ENCODE measurements around the gene PNMA8A. TPM values are rescaled to one million over a fixed set of nuclear protein-coding genes. Genes with fewer than 3 reads are reported as not detected.

PNMA8A gene
- total and polyA plus RNA-seq, 10 of the 15 experiments (the other 5 are each of a cell fraction or from before 2014, with no cell fraction given): 0.02 to 0.28 (median 0.16) TPM

DNA sequence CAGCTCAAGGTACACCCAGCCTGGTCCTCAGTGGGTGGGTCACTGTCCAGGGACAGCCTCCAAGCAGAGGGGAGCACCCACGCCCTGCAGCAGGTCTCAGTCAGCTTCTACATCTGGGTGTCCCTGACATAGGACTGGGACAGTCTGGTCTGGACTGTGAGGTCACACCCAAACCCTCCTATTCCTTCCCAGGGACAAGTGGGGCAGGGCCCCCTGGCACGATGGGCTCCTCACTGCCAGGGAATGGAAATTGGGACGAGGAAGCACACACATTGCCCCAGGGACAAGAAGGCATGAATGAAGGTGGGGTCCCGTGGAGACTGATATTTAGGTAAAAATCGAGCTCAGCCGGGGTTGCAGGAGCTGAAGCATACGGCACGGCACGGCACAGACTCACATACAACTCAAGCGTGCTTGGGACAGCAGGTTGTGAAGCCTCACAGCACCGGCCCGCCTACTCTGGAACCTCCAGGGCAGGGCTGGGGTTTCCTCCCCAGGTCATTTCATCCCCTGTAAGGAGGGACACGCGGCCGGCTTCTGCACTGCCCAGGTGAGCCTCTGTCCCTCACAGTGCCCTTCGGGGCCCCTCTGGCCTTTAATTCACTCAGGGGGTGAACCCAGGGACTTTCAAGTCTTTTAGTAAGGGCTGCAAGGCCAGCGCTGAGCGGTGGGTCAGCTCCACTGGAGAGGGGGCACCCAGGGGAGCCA is 20.8 kb upstream of the PNMA8A start:
- H3K9ac ChIP-seq (ENCODE audit: control insufficient read depth, insufficient read depth, low read length): no peak overlapping the region
- H3K9me3 ChIP-seq (replicated peaks; ENCODE audit: control insufficient read depth, insufficient read depth, low read length): no peaks in the 10 kb centered on the region
- no peak for DNase-seq (ENCODE audit: low read depth, low spot score)
- no peak for TF ChIP-seq ZNF384 (IDR thresholded peaks at IDR 0.05; ENCODE audit: borderline replicate concordance, low read depth, low read length)
- no peak for TF ChIP-seq MEF2A (IDR thresholded peaks at IDR 0.05; ENCODE audit: insufficient read depth, low read depth, low read length)
- no peak for TF ChIP-seq BHLHE40 (IDR thresholded peaks at IDR 0.05; ENCODE audit: borderline replicate concordance in 1 of 2, low read depth in 2 of 2, low read length in 1 of 2)
- no peak for TF ChIP-seq GABPA (IDR thresholded peaks at IDR 0.05; ENCODE audit: low read depth)
- TF ChIP-seq, protein P1, sequence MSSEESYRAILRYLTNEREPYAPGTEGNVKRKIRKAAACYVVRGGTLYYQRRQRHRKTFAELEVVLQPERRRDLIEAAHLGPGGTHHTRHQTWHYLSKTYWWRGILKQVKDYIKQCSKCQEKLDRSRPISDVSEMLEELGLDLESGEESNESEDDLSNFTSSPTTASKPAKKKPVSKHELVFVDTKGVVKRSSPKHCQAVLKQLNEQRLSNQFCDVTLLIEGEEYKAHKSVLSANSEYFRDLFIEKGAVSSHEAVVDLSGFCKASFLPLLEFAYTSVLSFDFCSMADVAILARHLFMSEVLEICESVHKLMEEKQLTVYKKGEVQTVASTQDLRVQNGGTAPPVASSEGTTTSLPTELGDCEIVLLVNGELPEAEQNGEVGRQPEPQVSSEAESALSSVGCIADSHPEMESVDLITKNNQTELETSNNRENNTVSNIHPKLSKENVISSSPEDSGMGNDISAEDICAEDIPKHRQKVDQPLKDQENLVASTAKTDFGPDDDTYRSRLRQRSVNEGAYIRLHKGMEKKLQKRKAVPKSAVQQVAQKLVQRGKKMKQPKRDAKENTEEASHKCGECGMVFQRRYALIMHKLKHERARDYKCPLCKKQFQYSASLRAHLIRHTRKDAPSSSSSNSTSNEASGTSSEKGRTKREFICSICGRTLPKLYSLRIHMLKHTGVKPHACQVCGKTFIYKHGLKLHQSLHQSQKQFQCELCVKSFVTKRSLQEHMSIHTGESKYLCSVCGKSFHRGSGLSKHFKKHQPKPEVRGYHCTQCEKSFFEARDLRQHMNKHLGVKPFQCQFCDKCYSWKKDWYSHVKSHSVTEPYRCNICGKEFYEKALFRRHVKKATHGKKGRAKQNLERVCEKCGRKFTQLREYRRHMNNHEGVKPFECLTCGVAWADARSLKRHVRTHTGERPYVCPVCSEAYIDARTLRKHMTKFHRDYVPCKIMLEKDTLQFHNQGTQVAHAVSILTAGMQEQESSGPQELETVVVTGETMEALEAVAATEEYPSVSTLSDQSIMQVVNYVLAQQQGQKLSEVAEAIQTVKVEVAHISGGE (CRISPR knock-in tag; IDR thresholded peaks at IDR 0.05): no peak
- TF ChIP-seq CEBPB (IDR thresholded peaks at IDR 0.05; ENCODE audit: borderline replicate concordance in 1 of 2, low read depth in 2 of 2, low read length in 2 of 2): no peak
- TF ChIP-seq, protein P2, sequence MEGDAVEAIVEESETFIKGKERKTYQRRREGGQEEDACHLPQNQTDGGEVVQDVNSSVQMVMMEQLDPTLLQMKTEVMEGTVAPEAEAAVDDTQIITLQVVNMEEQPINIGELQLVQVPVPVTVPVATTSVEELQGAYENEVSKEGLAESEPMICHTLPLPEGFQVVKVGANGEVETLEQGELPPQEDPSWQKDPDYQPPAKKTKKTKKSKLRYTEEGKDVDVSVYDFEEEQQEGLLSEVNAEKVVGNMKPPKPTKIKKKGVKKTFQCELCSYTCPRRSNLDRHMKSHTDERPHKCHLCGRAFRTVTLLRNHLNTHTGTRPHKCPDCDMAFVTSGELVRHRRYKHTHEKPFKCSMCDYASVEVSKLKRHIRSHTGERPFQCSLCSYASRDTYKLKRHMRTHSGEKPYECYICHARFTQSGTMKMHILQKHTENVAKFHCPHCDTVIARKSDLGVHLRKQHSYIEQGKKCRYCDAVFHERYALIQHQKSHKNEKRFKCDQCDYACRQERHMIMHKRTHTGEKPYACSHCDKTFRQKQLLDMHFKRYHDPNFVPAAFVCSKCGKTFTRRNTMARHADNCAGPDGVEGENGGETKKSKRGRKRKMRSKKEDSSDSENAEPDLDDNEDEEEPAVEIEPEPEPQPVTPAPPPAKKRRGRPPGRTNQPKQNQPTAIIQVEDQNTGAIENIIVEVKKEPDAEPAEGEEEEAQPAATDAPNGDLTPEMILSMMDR (IDR thresholded peaks at IDR 0.05 in 2 of 3, conservative IDR thresholded peaks at IDR 0.05 in 1 of 3; ENCODE audit: control insufficient read depth in 2 of 3, extremely low read depth in 1 of 3, insufficient read depth in 1 of 3, low read depth in 3 of 3, low read length in 3 of 3): no peak
- H3K79me2 ChIP-seq (ENCODE audit: control insufficient read depth, insufficient read depth, low read length): no peaks in the 10 kb centered on the region
- in situ Hi-C loops (cut with MboI) (no loop called here), intact Hi-C loops (cut with micrococcal nuclease; ENCODE audit: unreplicated experiment) (no loop called here)
- ChIA-PET CTCF (interaction anchor here (1.1 kb wide), 1 partner anchor 20 kb away, joined by 4 read pairs; no protein-coding TSS in a partner anchor), RAD21 (ENCODE audit: unreplicated experiment) (interaction anchor here (0.6 to 1.4 kb wide), 2 partner anchors 90 to 211 kb away, joined by 3 to 4 read pairs; no protein-coding TSS in a partner anchor), SMC1A (ENCODE audit: uncharacterized antibody, unreplicated experiment) (no interaction called here), POLR2A (no interaction called here)
- H3K4me1 ChIP-seq (ENCODE audit: control insufficient read depth, insufficient read depth, low read length): no peaks in the 10 kb centered on the region
- FAIRE-seq: no peak
- H3K27me3 ChIP-seq (replicated peaks in 1 of 2; ENCODE audit: control insufficient read depth in 2 of 2, insufficient read depth in 2 of 2, low read length in 1 of 2): peaks cover 23 to 35% of the 10 kb centered on the region in 2 experiments
- 1% methylated on average over 18 of the region's 18 CpGs for WGBS (ENCODE audit: insufficient coverage, insufficient replicate concordance, low lambda C conversion rate, missing lambda C conversion rate)
- no peak for ATAC-seq
- no peak overlapping the region for H2AFZ ChIP-seq (ENCODE audit: control insufficient read depth, low read depth, low read length)
- no peak overlapping the region for H3K4me3 ChIP-seq
- H3K27ac ChIP-seq (ENCODE audit: control insufficient read depth, insufficient read depth): no peak overlapping the region
- no peaks in the 10 kb centered on the region for H4K20me1 ChIP-seq (ENCODE audit: control insufficient read depth, insufficient read depth)
- no peaks in the 10 kb centered on the region for H3K36me3 ChIP-seq (ENCODE audit: control insufficient read depth in 2 of 2, insufficient read depth in 2 of 2, low read length in 1 of 2)
- no peak overlapping the region for H3K4me2 ChIP-seq (ENCODE audit: control insufficient read depth, insufficient read depth)
- no TSS peak for BruUV-seq (replicated peaks)

Measured in GM12878 (cell line).